Right lobe of liver (tissue), 6 donors: Measurements from ENCODE around the gene SPATA21. TPM values are rescaled to one million over a fixed set of nuclear protein-coding genes. Genes with fewer than 3 reads are reported as not detected.
A peak's percentile ranks its signal among the peaks of the same experiment; 100 is the strongest.

Experiments
- ATAC-seq, 4 donors: fragments of 200-7000 bp; cut with Tn5 transposase; one replicate each; pipeline ENCODE4 v1.9.1; 2020; ENCODE audit warnings: mild to moderate bottlenecking in 4 of 4, moderate library complexity in 4 of 4
- DNase-seq, 3 donors: peaks; one replicate each; pipeline ENCODE4 v3.0.0-alpha.2; 2020
- H3K27ac ChIP-seq, 3 donors: fragments of 200-600 bp; one replicate each; pipeline ENCODE4 v1.8.0; 2022
- H3K27me3 ChIP-seq, 2 donors: fragments of 200-600 bp; one replicate each; pipeline ENCODE4 v1.8.0; 2022
- H3K36me3 ChIP-seq, 4 donors: fragments of 200-600 bp; sonication (generic) in 1 of 4; one replicate each; pipeline versions ENCODE4 v1.5.1 to v1.8.0; 2017 to 2022; ENCODE audit warnings: control low read depth in 1 of 4
- H3K4me1 ChIP-seq, 4 donors: fragments of 200-600 bp; sonication (generic) in 1 of 4; one replicate each; pipeline versions ENCODE4 v1.5.1 to v1.8.0; 2017 to 2022; ENCODE audit warnings: control low read depth in 1 of 4
- H3K4me3 ChIP-seq, 3 donors: fragments of 200-600 bp; one replicate each; pipeline ENCODE4 v1.8.0; 2022
- H3K9me3 ChIP-seq, 4 donors: fragments of 200-600 bp; sonication (generic) in 1 of 4; one replicate each; pipeline versions ENCODE4 v1.5.1 to v1.8.0; 2017 to 2022; ENCODE audit warnings: control low read depth in 1 of 4
- CTCF ChIP-seq, 4 donors: fragments of 200-600 bp in 3 of 4; fragments of 450-650 bp in 1 of 4; IDR thresholded peaks; one replicate each; pipeline versions ENCODE4 v1.5.1 to v1.8.0; 2016 to 2022; ENCODE audit warnings: antibody characterized with exemption in 4 of 4, mild to moderate bottlenecking in 2 of 4
- POLR2A ChIP-seq: fragments of 450-650 bp; IDR thresholded peaks from one replicate; pipeline ENCODE4 v1.6.1; 2017; ENCODE audit warnings: antibody characterized with exemption, mild to moderate bottlenecking
- WGBS: methylation state at CpG from one replicate; pipeline ENCODE4 v1.1.6; 2018; ENCODE audit warnings: low coverage, low lambda C conversion rate; ENCODE audit not compliant: insufficient coverage; ENCODE audit errors: missing lambda C conversion rate; 5-methylcytosine and 5-hydroxymethylcytosine counted together
- intact Hi-C, 2 donors: fragments of 100-400 bp; cut with DNase I; formaldehyde crosslinking; loops; one replicate each; pipeline versions ENCODE4 v1.11.2 to v1.14.1; 2022
- total RNA-seq, 6 experiments: library from RNA; depleted of rRNA in 2 of 6; stranded (reverse); fragments of >200 nt in 2 of 6; fragmentation: NEBNext Ultra II Directional in 3 of 6; extraction: Animal tissue kit (Norgen Biotek cat#: 25700) in 3 of 6; gene quantifications; one replicate each; pipeline versions ENCODE4 v1.1.0 to v1.2.4, GENCODE V29; 2016 to 2023
- donor health status: DM: no; HTN: yes; CAD: no.
- donor health status: DM: no; HTN: no; CAD: no.
- donor health status: DM: no; HTN: no; CAD: no.
- donor health status: DM: no; HTN: yes; CAD: no.
- donor health status: DM: no; HTN: yes; CAD: no.

SPATA21 gene
- total RNA-seq, 6 experiments from 2014 or later: 1.6 to 1.8 TPM; not detected in 4

- DNase-seq (no peak), ATAC-seq (peak in 2 of 4 donors; percentile 10 to 28)
- 58% methylated on average over 3 of the region's 4 CpGs for WGBS
- H3K4me1 ChIP-seq: peaks cover 0 to 43% (median 10%) of the 10 kb centered on the region in 4 donors
- TF ChIP-seq CTCF (IDR thresholded peaks at IDR 0.05) (no peak), POLR2A (no peak)
- intact Hi-C loops: no loop called here
- no peaks in the 10 kb centered on the region for H3K9me3 ChIP-seq
- no peak overlapping the region for H3K4me3 ChIP-seq
- no peak overlapping the region for H3K27ac ChIP-seq
- no peaks in the 10 kb centered on the region for H3K27me3 ChIP-seq
- H3K36me3 ChIP-seq: no peaks in the 10 kb centered on the region
Measured at GRCh38 chr1:16376971-16377370, 60.3 kb downstream of the SPATA21 start.

DNA sequence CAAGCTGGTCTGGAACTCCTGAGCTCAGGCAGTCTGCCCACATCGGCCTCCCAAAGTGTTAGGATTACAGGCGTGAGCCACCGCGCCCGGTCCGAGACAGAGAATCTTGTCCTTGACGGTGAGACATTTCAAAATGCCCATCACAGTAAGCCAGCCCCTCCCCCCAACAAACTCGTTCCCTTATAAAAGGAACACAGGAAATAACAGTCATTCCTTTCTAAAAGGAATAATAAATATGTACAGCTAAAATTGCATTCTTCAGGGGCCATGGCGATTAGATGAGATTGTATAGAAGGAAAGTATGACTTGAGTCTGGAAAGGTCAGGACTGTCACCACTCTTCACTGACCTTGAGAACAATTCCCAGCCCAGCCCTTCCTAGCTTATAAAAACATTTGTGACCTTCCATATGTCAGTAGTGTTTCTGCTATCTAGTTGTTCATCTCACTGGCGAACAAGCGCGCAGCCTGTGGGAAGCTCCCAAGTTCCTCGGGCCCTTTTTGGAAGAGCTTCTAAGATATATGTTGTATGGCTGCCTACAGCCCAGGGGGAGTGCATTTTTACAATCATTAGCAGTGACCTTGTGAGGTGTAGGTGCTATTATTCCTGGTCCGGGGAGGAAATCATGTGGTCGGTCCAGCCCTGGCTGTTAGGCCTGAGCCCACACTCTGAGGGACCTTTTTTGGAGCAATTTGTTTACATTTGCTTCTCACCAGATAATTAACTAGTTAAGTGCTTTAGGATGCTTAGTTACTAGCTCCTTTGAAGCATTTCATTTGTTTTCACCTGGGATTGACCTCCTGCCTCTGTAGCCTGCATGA lies 61.5 kb downstream of the SPATA21 start:
- H3K9me3 ChIP-seq: no peaks in the 10 kb centered on the region
- peak overlapping the region; percentile 0 to 52 (median 33) for H3K27ac ChIP-seq
- TF ChIP-seq CTCF (IDR thresholded peaks at IDR 0.05) (no peak), POLR2A (no peak)
- WGBS: 39% methylated on average over 8 of the region's 15 CpGs
- no peaks in the 10 kb centered on the region for H3K36me3 ChIP-seq
- ATAC-seq (peak; percentile 14 to 68 (median 24)), DNase-seq (no peak)
- H3K4me1 ChIP-seq: peaks cover 0 to 48% (median 12%) of the 10 kb centered on the region in 4 donors
- intact Hi-C loops: no loop called here
- H3K27me3 ChIP-seq: no peaks in the 10 kb centered on the region
- H3K4me3 ChIP-seq: no peak overlapping the region

DNA sequence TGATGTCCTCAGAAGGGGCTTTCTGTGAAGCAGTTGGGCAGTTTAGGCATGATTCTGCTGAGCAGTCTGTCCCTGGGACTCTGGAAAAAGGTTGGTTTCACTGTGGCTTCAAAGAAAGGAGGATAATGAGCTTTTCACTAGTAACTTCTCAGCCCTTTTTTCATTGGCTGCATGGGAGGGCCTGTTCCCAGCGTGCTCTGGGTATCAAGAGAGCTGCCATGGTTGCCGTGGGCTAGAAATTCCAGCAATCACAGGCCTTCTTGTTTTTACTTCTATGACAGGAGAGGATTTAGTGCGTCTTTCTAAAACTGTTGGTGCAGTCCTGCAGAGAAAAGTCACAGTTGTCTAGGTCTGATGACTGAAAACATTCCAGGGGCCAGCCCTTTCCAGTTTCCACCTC lies 63.0 kb downstream of the SPATA21 start:
- Histone ChIP-seq H3K4me1 (peaks cover 0 to 48% (median 12%) of the 10 kb centered on the region in 4 donors), H3K9me3 (no peaks in the 10 kb centered on the region), H3K27me3 (no peaks in the 10 kb centered on the region), H3K36me3 (no peaks in the 10 kb centered on the region), H3K27ac (no peak overlapping the region), H3K4me3 (no peak overlapping the region)
- TF ChIP-seq CTCF (IDR thresholded peaks at IDR 0.05) (no peak), POLR2A (no peak)
- intact Hi-C loops: no loop called here
- no peak for DNase-seq
- ATAC-seq: no peak
- WGBS: 80% methylated on average over 3 of the region's 3 CpGs

DNA sequence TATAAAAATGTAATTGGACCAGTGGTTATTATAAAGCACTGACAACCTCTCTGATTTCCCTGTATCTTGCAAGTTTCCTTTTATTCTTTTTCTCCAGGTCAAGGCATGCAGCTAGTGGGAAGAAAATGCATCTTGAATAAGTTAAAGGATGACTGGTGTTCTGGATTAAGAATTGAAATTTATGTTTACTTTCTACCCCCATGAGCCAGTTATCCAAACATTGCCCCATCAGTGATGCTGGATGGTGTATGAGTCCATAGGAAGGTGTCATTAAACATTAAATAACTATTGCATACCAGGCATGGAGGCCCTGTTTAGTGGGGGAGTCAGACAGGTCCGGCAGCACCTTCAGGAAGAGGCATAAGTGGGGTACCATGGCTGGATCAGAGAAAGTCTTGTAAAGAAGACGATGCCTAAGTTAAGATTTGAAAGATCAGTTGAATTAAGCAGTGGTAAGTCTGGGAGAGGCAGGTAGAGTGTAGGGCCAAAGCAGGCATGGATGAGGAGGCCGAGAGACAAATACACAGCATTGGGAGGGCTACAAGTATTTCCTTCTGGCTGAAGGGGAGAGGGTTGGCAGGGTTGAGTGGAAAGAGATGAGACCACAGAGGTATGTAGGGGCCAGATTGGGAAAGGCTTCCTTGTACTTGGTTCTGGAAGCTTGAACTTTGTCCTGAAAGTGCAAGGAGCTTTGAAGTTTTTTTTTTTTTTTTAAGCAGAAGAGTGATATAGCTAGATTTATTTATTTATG lies 64.5 kb downstream of the SPATA21 start:
- H3K27ac ChIP-seq: no peak overlapping the region
- intact Hi-C loops: no loop called here

More for the DNA sequence above, 64.5 kb downstream of the SPATA21 start:
- TF ChIP-seq CTCF (IDR thresholded peaks at IDR 0.05) (no peak), POLR2A (no peak)
- H3K4me1 ChIP-seq: peaks cover 0 to 58% (median 15%) of the 10 kb centered on the region in 4 donors
- peak in 1 of 4 donors; percentile 6 for ATAC-seq
- no peaks in the 10 kb centered on the region for H3K36me3 ChIP-seq
- 70% methylated on average over 3 of the region's 3 CpGs for WGBS
- no peak overlapping the region for H3K4me3 ChIP-seq
- H3K9me3 ChIP-seq: no peaks in the 10 kb centered on the region
- DNase-seq: no peak
- H3K27me3 ChIP-seq: no peaks in the 10 kb centered on the region
